Common myeloid progenitor, CD34-positive (primary cell): ENCODE results near the gene ACAA2.
A peak's percentile ranks its signal among the peaks of the same experiment; 100 is the strongest.

Experiments
- CTCF ChIA-PET: fragments of 350-600 bp; sonication (Branson Sonifier 250); formaldehyde crosslinking; loops from one replicate; lab custom pipeline; 2021; ENCODE audit warnings: antibody characterized with exemption; lab: Charles Lee
- POLR2A ChIA-PET: fragments of 350-600 bp; sonication (Branson Sonifier 250); formaldehyde crosslinking; loops from one replicate; lab custom pipeline; 2021; ENCODE audit warnings: antibody characterized with exemption; lab: Charles Lee
- DNase-seq, 3 donors: peaks; one replicate each; pipeline versions ENCODE4 v3.0.0 to v3.0.0-alpha.2; 2013
- H3K27ac ChIP-seq, 2 experiments: 1 replicate in 1 of 2; 2 replicates in 1 of 2; pipeline ENCODE4 v1.7.0; 2013; ENCODE audit warnings: inconsistent platforms in 2 of 2, low read length in 2 of 2, mild to moderate bottlenecking in 2 of 2, low read depth in 1 of 2, moderate library complexity in 1 of 2; ENCODE audit not compliant: severe bottlenecking in 2 of 2, insufficient read depth in 1 of 2, poor library complexity in 1 of 2
- H3K27me3 ChIP-seq, 5 experiments: replicated peaks in 2 of 5; 1 replicate in 3 of 5; 2 replicates in 2 of 5; pipeline versions ENCODE4 v1.6.1 to v1.7.0; 2013; ENCODE audit warnings: low read length in 4 of 5, mild to moderate bottlenecking in 2 of 5, moderate library complexity in 2 of 5, inconsistent platforms in 1 of 5; ENCODE audit not compliant: insufficient read depth in 5 of 5, control insufficient read depth in 4 of 5
- H3K36me3 ChIP-seq, 4 experiments: 1 replicate in 2 of 4; 2 replicates in 2 of 4; pipeline versions ENCODE4 v1.6.1 to v1.7.0; 2013; ENCODE audit warnings: low read length in 3 of 4, control low read depth in 1 of 4, mild to moderate bottlenecking in 1 of 4; ENCODE audit not compliant: control insufficient read depth in 4 of 4, insufficient read depth in 4 of 4
- H3K4me1 ChIP-seq, 4 experiments: 1 replicate in 3 of 4; 2 replicates in 1 of 4; pipeline versions ENCODE4 v1.6.1 to v1.7.1; 2013; ENCODE audit warnings: low read length in 3 of 4, mild to moderate bottlenecking in 3 of 4, control low read depth in 1 of 4, inconsistent platforms in 1 of 4, moderate library complexity in 1 of 4; ENCODE audit not compliant: control insufficient read depth in 4 of 4, insufficient read depth in 4 of 4; ENCODE audit errors: control extremely low read depth in 1 of 4
- H3K4me3 ChIP-seq, 7 experiments: 1 replicate in 4 of 7; 2 replicates in 3 of 7; pipeline versions ENCODE4 v1.5.1 to v1.7.0; 2013; ENCODE audit warnings: mild to moderate bottlenecking in 7 of 7, low read length in 6 of 7, moderate library complexity in 6 of 7, inconsistent platforms in 2 of 7, low read depth in 2 of 7, control low read depth in 1 of 7; ENCODE audit not compliant: insufficient read depth in 4 of 7, control insufficient read depth in 1 of 7; ENCODE audit errors: extremely low read depth in 1 of 7
- H3K9me3 ChIP-seq, 5 experiments: 1 replicate in 4 of 5; 2 replicates in 1 of 5; pipeline versions ENCODE4 v1.6.1 to v1.7.1; 2013; ENCODE audit warnings: low read length in 4 of 5, mild to moderate bottlenecking in 2 of 5, inconsistent platforms in 1 of 5, low read depth in 1 of 5, moderate library complexity in 1 of 5; ENCODE audit not compliant: control insufficient read depth in 4 of 5, insufficient read depth in 2 of 5; ENCODE audit errors: control extremely low read depth in 1 of 5
- WGBS: methylation state at CpG from one replicate; pipeline ENCODE4 v1.1.5; 2013; ENCODE audit not compliant: insufficient coverage; 5-methylcytosine and 5-hydroxymethylcytosine counted together

The ACAA2 gene

GRCh38 chr18:49832221-49832647, 18.9 kb upstream of the ACAA2 start:
- H3K9me3 ChIP-seq: peaks cover 7 to 16% (median 11%) of the 10 kb centered on the region in 5 experiments
- CTCF ChIA-PET: no interaction called here
- H3K36me3 ChIP-seq: no peaks in the 10 kb centered on the region
- H3K4me1 ChIP-seq: no peaks in the 10 kb centered on the region
- no peak overlapping the region for H3K4me3 ChIP-seq
- POLR2A ChIA-PET: no interaction called here
- no peak overlapping the region for H3K27ac ChIP-seq
- DNase-seq: no peak
- H3K27me3 ChIP-seq: peaks cover 0 to 3% (median 0%) of the 10 kb centered on the region in 5 experiments
- WGBS: 100% methylated on average over 1 of the region's 2 CpGs

DNA sequence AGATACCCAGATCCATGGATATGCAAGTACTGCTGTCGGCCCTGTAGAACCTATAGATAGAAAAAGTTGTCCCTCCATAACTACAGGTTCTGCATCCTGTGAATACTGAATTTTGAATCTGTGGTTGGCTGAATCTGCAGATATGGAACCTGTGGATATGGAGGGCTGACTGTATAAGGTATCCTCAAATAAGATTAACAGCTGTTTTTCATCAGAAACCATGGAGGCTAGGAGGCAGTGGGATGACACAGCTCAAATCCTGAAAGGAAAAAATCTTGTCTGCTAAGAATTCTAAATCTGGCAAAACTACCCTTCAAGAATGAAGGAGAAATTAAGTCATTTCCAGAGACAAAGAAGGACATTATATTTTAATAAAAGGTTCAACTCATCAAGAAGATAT, 14.7 kb upstream of the ACAA2 start:
- Histone ChIP-seq H3K4me1 (no peaks in the 10 kb centered on the region), H3K36me3 (no peaks in the 10 kb centered on the region), H3K27me3 (no peaks in the 10 kb centered on the region), H3K27ac (no peak overlapping the region), H3K9me3 (peaks cover 8 to 21% (median 15%) of the 10 kb centered on the region in 5 experiments), H3K4me3 (no peak overlapping the region)
- no CpG with 5 or more reads among the region's 1 CpG for WGBS
- DNase-seq: no peak
- ChIA-PET POLR2A (no interaction called here), CTCF (no interaction called here)

GRCh38 chr18:49819823-49820671, 6.7 kb upstream of the ACAA2 start:
- Histone ChIP-seq H3K4me1 (peaks cover 5 to 20% (median 14%) of the 10 kb centered on the region in 4 experiments), H3K4me3 (no peak overlapping the region), H3K36me3 (no peaks in the 10 kb centered on the region), H3K9me3 (no peaks in the 10 kb centered on the region), H3K27me3 (no peaks in the 10 kb centered on the region), H3K27ac (no peak overlapping the region)
- DNase-seq: peak in 2 of 3 donors; percentile 60 to 73
- CTCF ChIA-PET: no interaction called here
- POLR2A ChIA-PET: no interaction called here
- 27% methylated on average over 5 of the region's 5 CpGs for WGBS

DNA sequence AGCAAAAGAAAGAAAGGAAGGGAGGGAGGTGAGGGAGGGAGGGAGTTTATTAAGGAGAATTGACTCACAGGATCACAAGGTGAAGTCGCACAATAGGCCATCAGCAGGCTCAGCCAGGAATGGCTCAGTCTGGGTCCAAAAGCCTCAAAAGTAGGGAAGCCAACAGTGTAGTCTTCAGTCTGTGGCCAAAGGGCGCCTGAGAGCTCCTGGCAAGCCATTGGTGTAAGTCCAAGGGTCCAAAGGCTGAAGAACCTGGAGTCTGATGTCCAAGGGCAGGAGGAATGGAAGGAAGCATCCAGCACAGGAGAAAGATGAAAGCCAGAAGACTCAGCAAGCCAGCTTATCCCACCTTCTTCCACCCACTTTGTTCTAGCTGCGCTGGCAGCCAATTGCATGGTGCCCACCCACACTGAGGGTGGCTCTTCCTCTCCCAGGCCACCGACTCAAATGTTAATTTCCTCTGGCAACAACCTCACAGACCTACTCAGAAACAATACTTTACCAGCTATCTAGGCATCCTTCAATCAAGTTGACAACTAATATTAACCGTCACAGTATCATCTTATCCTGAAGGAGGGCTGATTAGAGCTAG, 5.8 kb upstream of the ACAA2 start:
- 90% methylated on average over 3 of the region's 5 CpGs for WGBS
- no peaks in the 10 kb centered on the region for H3K36me3 ChIP-seq
- no peak overlapping the region for H3K27ac ChIP-seq
- no peak for DNase-seq
- H3K4me1 ChIP-seq: peaks cover 5 to 26% (median 19%) of the 10 kb centered on the region in 4 experiments
- H3K9me3 ChIP-seq: no peaks in the 10 kb centered on the region
- ChIA-PET CTCF (no interaction called here), POLR2A (no interaction called here)
- H3K4me3 ChIP-seq: no peak overlapping the region
- no peaks in the 10 kb centered on the region for H3K27me3 ChIP-seq

- ChIA-PET POLR2A (no interaction called here), CTCF (interaction anchor here (0.9 kb wide), 1 partner anchor 13 kb away, joined by 3 read pairs; no protein-coding TSS in a partner anchor)
- no peaks in the 10 kb centered on the region for H3K27me3 ChIP-seq
- H3K9me3 ChIP-seq: no peaks in the 10 kb centered on the region
- no peaks in the 10 kb centered on the region for H3K36me3 ChIP-seq
- H3K4me3 ChIP-seq: no peak overlapping the region
- WGBS: 100% methylated on average over 2 of the region's 5 CpGs
- H3K4me1 ChIP-seq: peaks cover 5 to 28% (median 20%) of the 10 kb centered on the region in 4 experiments
- no peak for DNase-seq
- no peak overlapping the region for H3K27ac ChIP-seq
Observed at GRCh38 chr18:49817947-49818346, 4.6 kb upstream of the ACAA2 start.

- POLR2A ChIA-PET: interaction anchor here (0.6 kb wide), 1 partner anchor 458 kb away, joined by 4 read pairs; no protein-coding TSS in a partner anchor
- CTCF ChIA-PET: no interaction called here
- 92% methylated on average over 4 of the region's 4 CpGs for WGBS
- no peak for DNase-seq
- no peak overlapping the region for H3K4me3 ChIP-seq
- H3K27ac ChIP-seq: no peak overlapping the region
- H3K9me3 ChIP-seq: no peaks in the 10 kb centered on the region
- no peaks in the 10 kb centered on the region for H3K27me3 ChIP-seq
- peaks cover 9 to 46% (median 30%) of the 10 kb centered on the region in 4 experiments for H3K4me1 ChIP-seq
- no peaks in the 10 kb centered on the region for H3K36me3 ChIP-seq
Observed at GRCh38 chr18:49815927-49816326, 2.6 kb upstream of the ACAA2 start.

DNA sequence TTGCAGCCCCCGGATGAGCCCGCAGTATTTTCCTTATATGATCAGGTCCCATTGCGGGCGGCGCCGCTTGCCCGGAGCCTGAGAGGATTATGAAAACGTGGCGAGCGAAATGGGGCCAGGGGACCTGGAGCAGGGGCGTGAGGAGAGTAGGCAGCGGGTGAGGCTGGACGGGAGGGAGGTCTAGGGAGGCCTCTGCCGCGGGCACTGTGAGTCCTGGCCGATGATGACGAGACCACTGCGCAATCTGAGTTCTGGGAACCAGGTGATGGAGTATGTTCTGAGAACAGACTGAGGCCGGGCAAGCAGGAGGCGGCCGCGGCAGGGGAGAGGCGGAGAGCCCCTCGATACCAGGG, 790 bp upstream of the ACAA2 start:
- no peak overlapping the region for H3K27ac ChIP-seq
- peak; percentile 23 to 78 (median 66) for DNase-seq

More for the DNA sequence above, 790 bp upstream of the ACAA2 start:
- peaks cover 0 to 4% (median 0%) of the 10 kb centered on the region in 5 experiments for H3K9me3 ChIP-seq
- no peaks in the 10 kb centered on the region for H3K36me3 ChIP-seq
- ChIA-PET CTCF (no interaction called here), POLR2A (no interaction called here)
- 0% methylated on average over 13 of the region's 24 CpGs for WGBS
- H3K4me3 ChIP-seq: peak overlapping the region; percentile 69 to 94 (median 87)
- no peaks in the 10 kb centered on the region for H3K27me3 ChIP-seq
- H3K4me1 ChIP-seq: peaks cover 3 to 28% (median 17%) of the 10 kb centered on the region in 4 experiments
